Upper lobe of right lung (tissue), 1 donor: Measurements from ENCODE around the gene WBP1L. TPM values are rescaled to one million over a fixed set of nuclear protein-coding genes. Genes with fewer than 3 reads are reported as not detected.

Source experiments
- ATAC-seq: fragments of 200-7000 bp; cut with Tn5 transposase; one replicate; pipeline ENCODE4 v1.9.1; 2020; ENCODE audit warnings: mild to moderate bottlenecking, moderate library complexity
- DNase-seq: peaks from one replicate; pipeline ENCODE4 v3.0.0-alpha.2; 2020
- H3K27ac ChIP-seq: fragments of 200-600 bp; one replicate; pipeline ENCODE4 v1.8.0; 2022
- H3K27me3 ChIP-seq: fragments of 200-600 bp; one replicate; pipeline ENCODE4 v1.8.0; 2022; ENCODE audit warnings: mild to moderate bottlenecking
- H3K36me3 ChIP-seq: fragments of 200-600 bp; one replicate; pipeline ENCODE4 v1.8.0; 2022
- H3K4me1 ChIP-seq: fragments of 200-600 bp; one replicate; pipeline ENCODE4 v1.8.0; 2022
- H3K4me3 ChIP-seq: fragments of 200-600 bp; one replicate; pipeline ENCODE4 v1.8.0; 2022; ENCODE audit warnings: mild to moderate bottlenecking
- H3K9me3 ChIP-seq: fragments of 200-600 bp; one replicate; pipeline ENCODE4 v1.8.0; 2022
- intact Hi-C: fragments of 100-400 bp; cut with DNase I; formaldehyde crosslinking; loops from one replicate; pipeline ENCODE4 v1.11.0; 2022
- total RNA-seq: library from RNA; stranded (reverse); fragmentation: NEBNext Ultra II Directional; extraction: Animal tissue kit (Norgen Biotek cat#: 25700); gene quantifications from one replicate; pipeline ENCODE4 v1.2.1, GENCODE V29; 2021
- TF ChIP-seq, protein P1 (sequence below): fragments of 200-600 bp; IDR thresholded peaks from one replicate; pipeline ENCODE4 v1.8.0; 2022; ENCODE audit warnings: antibody characterized with exemption
- donor health status: DM: no; HTN: yes; CAD: no; lungs with severe emphysema.

WBP1L gene
- total RNA-seq, 1 donor from 2014 or later, result 49.0 TPM

DNA sequence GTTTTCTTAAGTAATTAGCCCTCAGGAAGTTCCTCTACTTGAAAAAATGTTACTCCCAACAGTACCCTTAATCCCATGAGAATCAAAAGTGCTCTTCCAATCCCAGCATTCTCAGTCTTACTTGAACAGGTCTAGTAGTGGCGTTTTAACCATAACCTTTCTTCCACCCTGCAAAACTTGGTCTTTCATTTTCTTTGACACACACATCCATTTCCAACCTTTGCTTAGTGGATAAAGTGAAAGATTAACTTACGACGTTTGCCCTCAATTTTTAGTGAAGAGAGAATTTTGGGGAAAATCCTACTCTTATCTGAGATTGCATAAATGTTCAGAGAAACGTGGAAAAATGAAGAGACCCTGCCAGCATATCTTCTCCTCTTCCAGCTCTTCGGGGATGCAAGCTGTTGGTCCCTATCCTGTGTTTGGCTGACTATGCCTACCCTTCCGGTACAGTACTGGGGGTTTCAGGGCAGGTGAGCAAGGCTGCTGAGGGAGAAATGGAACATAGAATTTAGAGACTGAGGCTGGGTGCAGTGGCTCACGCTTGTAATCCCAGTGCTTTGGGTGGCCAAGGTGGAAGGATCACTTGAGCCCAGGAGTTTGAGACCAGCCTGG, 18.8 kb downstream of the WBP1L start:
- Histone ChIP-seq H3K36me3 (no peaks in the 10 kb centered on the region), H3K27ac (peak overlapping the region; percentile 47), H3K27me3 (no peaks in the 10 kb centered on the region), H3K9me3 (no peaks in the 10 kb centered on the region), H3K4me3 (no peak overlapping the region), H3K4me1 (peaks cover 56% of the 10 kb centered on the region)
- ATAC-seq, result no peak
- intact Hi-C loops, result no loop called here
- TF ChIP-seq, protein P1, sequence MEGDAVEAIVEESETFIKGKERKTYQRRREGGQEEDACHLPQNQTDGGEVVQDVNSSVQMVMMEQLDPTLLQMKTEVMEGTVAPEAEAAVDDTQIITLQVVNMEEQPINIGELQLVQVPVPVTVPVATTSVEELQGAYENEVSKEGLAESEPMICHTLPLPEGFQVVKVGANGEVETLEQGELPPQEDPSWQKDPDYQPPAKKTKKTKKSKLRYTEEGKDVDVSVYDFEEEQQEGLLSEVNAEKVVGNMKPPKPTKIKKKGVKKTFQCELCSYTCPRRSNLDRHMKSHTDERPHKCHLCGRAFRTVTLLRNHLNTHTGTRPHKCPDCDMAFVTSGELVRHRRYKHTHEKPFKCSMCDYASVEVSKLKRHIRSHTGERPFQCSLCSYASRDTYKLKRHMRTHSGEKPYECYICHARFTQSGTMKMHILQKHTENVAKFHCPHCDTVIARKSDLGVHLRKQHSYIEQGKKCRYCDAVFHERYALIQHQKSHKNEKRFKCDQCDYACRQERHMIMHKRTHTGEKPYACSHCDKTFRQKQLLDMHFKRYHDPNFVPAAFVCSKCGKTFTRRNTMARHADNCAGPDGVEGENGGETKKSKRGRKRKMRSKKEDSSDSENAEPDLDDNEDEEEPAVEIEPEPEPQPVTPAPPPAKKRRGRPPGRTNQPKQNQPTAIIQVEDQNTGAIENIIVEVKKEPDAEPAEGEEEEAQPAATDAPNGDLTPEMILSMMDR, result no peak
- DNase-seq, result no peak

GRCh38 chr10:102763037-102763607, 19.4 kb downstream of the WBP1L start:
- ATAC-seq (no peak), DNase-seq (no peak)
- peak overlapping the region; percentile 47 for H3K27ac ChIP-seq
- intact Hi-C loops, result no loop called here
- no peaks in the 10 kb centered on the region for H3K36me3 ChIP-seq
- H3K4me1 ChIP-seq, result peaks cover 58% of the 10 kb centered on the region
- H3K4me3 ChIP-seq, result no peak overlapping the region
- H3K27me3 ChIP-seq, result no peaks in the 10 kb centered on the region
- TF ChIP-seq, protein P1, result no peak
- no peaks in the 10 kb centered on the region for H3K9me3 ChIP-seq

- TF ChIP-seq, protein P1, result no peak
- H3K4me1 ChIP-seq, result peaks cover 46% of the 10 kb centered on the region
- no peaks in the 10 kb centered on the region for H3K9me3 ChIP-seq
- no peak overlapping the region for H3K27ac ChIP-seq
- ATAC-seq, result no peak
- DNase-seq, result no peak
- no peaks in the 10 kb centered on the region for H3K36me3 ChIP-seq
- intact Hi-C loops, result no loop called here
- no peaks in the 10 kb centered on the region for H3K27me3 ChIP-seq
- H3K4me3 ChIP-seq, result no peak overlapping the region
Observed at GRCh38 chr10:102764470-102765161, 20.9 kb downstream of the WBP1L start.

DNA sequence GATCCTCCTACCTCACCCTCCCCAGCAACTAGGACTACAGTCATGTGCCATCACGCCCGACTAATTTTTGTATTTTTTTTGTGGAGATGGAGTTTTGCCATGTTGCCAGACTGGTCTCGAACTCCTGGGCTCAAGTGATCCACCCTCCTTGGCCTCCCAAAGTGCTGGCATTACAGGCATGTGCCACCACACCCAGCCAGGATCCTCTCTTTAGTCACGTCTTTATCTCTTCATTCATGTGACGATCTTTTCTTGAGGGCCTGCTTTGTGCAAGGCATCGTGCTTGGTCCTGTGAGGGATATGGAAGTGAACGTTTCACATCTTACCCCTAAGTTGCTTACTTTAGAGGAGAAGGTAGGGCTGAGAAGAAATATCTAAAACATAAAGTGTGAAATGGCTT, 21.6 kb downstream of the WBP1L start:
- peaks cover 46% of the 10 kb centered on the region for H3K4me1 ChIP-seq
- TF ChIP-seq, protein P1, result no peak
- no peak overlapping the region for H3K27ac ChIP-seq
- no peaks in the 10 kb centered on the region for H3K9me3 ChIP-seq
- H3K4me3 ChIP-seq, result no peak overlapping the region
- H3K36me3 ChIP-seq, result no peaks in the 10 kb centered on the region
- DNase-seq (no peak), ATAC-seq (no peak)
- intact Hi-C loops, result no loop called here
- no peaks in the 10 kb centered on the region for H3K27me3 ChIP-seq

DNA sequence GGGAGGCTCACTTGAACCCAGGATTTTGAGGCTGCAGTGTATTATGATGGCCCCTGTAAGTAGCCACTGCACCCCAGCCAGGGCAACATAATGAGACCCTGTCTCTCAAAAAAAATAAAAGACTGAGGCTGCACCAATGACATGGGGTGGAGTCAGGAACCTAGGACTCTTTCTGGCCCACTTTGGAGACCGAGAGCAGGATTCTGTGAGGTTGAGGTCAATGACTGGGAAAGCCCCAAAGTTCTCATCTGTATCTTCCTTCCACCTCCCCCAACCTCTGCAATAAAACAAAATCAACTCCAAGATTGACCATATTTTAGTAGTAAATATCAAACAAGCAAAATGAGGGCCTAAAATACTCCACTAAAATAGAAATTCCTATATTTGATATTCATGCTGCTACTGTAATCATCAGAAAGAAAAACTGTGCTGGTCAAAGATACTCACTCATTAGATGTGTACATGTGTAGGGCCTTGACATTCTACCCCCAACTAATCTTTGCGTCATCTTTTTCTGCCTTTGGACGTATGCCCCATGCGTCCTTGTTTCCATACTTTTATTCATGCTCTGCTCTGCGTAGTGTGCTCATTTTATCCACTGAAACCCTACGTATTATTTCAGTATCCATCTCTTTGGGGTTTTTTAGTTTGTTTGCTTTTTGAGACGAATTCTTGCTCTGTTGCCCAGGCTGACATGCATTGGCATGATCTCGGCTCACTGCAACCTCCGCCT, 23.8 kb downstream of the WBP1L start:
- no peak for DNase-seq
- intact Hi-C loops, result no loop called here
- ATAC-seq, result no peak
- Histone ChIP-seq H3K9me3 (no peaks in the 10 kb centered on the region), H3K27me3 (no peaks in the 10 kb centered on the region), H3K36me3 (no peaks in the 10 kb centered on the region), H3K4me3 (no peak overlapping the region), H3K4me1 (peaks cover 44% of the 10 kb centered on the region), H3K27ac (no peak overlapping the region)
- TF ChIP-seq, protein P1, result no peak
